H1 (cell line): Measurements from ENCODE around the gene AGAP1. TPM values are rescaled to one million over a fixed set of nuclear protein-coding genes. Genes with fewer than 3 reads are reported as not detected.

Experiments
- CTCF ChIA-PET: fragments of 300-600 bp; sonication (Branson Sonifier 250); formaldehyde crosslinking; loops from one replicate; lab custom pipeline; 2021; ENCODE audit not compliant: partially characterized antibody; lab: Charles Lee
- POLR2A ChIA-PET: fragments of 300-600 bp; sonication (Branson Sonifier 250); formaldehyde crosslinking; loops from one replicate; lab custom pipeline; 2021; ENCODE audit warnings: inconsistent platforms; ENCODE audit not compliant: partially characterized antibody; lab: Charles Lee
- DNase-seq, 2 experiments: peaks; one replicate each; pipeline versions ENCODE4 v3.0.0 to v3.0.0-alpha.2; 2010 to 2022; ENCODE audit warnings: low spot score in 2 of 2, low read depth in 1 of 2, mixed read lengths in 1 of 2
- FAIRE-seq: peaks from 2 replicates; lab custom pipeline; 2011; peaks lifted over from hg19 to GRCh38; lab: Jason Lieb, UNC
- H2AFZ ChIP-seq: 2 replicates; pipeline ENCODE4 v1.8.1; 2012; ENCODE audit warnings: low read length, inconsistent platforms
- H2AK5ac ChIP-seq: 2 replicates; pipeline ENCODE4 v1.6.1; 2013; ENCODE audit warnings: low read depth, low read length
- H2BK120ac ChIP-seq: replicated peaks from 2 replicates; pipeline ENCODE3; 2013; ENCODE audit warnings: low read depth, low read length, inconsistent platforms
- H2BK12ac ChIP-seq: 2 replicates; pipeline ENCODE4 v1.6.1; 2013; ENCODE audit warnings: low read depth, low read length
- H2BK15ac ChIP-seq: 2 replicates; pipeline ENCODE4 v1.6.1; 2013; ENCODE audit warnings: low read length
- H2BK20ac ChIP-seq: 2 replicates; pipeline ENCODE4 v1.6.1; 2013; ENCODE audit warnings: low read length
- H2BK5ac ChIP-seq: 2 replicates; pipeline ENCODE4 v1.6.1; 2013; ENCODE audit warnings: low read depth, low read length
- H3K14ac ChIP-seq: 2 replicates; pipeline ENCODE4 v1.6.1; 2013; ENCODE audit warnings: inconsistent platforms; ENCODE audit not compliant: insufficient read length
- H3K18ac ChIP-seq: 2 replicates; pipeline ENCODE4 v1.6.1; 2013; ENCODE audit warnings: low read length; ENCODE audit errors: extremely low read depth
- H3K23ac ChIP-seq: 2 replicates; pipeline ENCODE4 v1.6.1; 2013; ENCODE audit warnings: inconsistent platforms; ENCODE audit not compliant: insufficient read length
- H3K23me2 ChIP-seq: 2 replicates; pipeline ENCODE4 v1.6.1; 2013; ENCODE audit warnings: low read depth, low read length
- H3K27ac ChIP-seq: 2 replicates; pipeline ENCODE4 v1.6.1; 2011; ENCODE audit warnings: low read depth, low read length, inconsistent platforms
- H3K27me3 ChIP-seq, 4 experiments: replicated peaks in 1 of 4; 1 replicate in 1 of 4; 2 replicates in 3 of 4; pipeline versions ENCODE4 v1.6.1 to v1.8.1; 2011 to 2013; ENCODE audit warnings: low read length in 3 of 4, mild to moderate bottlenecking in 3 of 4, inconsistent platforms in 2 of 4, mixed read lengths in 2 of 4, moderate library complexity in 1 of 4; ENCODE audit not compliant: control insufficient read depth in 3 of 4, insufficient read depth in 3 of 4; ENCODE audit errors: extremely low read depth in 1 of 4
- H3K36me3 ChIP-seq, 4 experiments: 2 replicates each; pipeline versions ENCODE4 v1.6.1 to v1.8.1; 2011 to 2013; ENCODE audit warnings: mild to moderate bottlenecking in 4 of 4, low read length in 3 of 4, moderate library complexity in 2 of 4, control low read depth in 1 of 4, inconsistent platforms in 1 of 4; ENCODE audit not compliant: insufficient read depth in 4 of 4, control insufficient read depth in 2 of 4
- H3K4ac ChIP-seq: replicated peaks from 2 replicates; pipeline ENCODE3; 2013; ENCODE audit warnings: low read length, low read depth, mixed read lengths, inconsistent platforms; ENCODE audit not compliant: insufficient read length
- H3K4me1 ChIP-seq, 4 experiments: replicated peaks in 1 of 4; 1 replicate in 1 of 4; 2 replicates in 3 of 4; pipeline versions ENCODE4 v1.6.1 to v1.8.1; 2011 to 2013; ENCODE audit warnings: low read length in 3 of 4, inconsistent platforms in 2 of 4, mixed read lengths in 1 of 4; ENCODE audit not compliant: insufficient read depth in 4 of 4, control insufficient read depth in 3 of 4
- H3K4me2 ChIP-seq, 2 experiments: 2 replicates each; pipeline versions ENCODE4 v1.6.1 to v1.8.1; 2011 to 2013; ENCODE audit warnings: low read depth in 2 of 2, low read length in 2 of 2, control low read depth in 1 of 2, inconsistent platforms in 1 of 2, mild to moderate bottlenecking in 1 of 2; ENCODE audit not compliant: insufficient read depth in 1 of 2
- H3K4me3 ChIP-seq, 4 experiments: fragments of 200-600, 300-600 bp in 1 of 4; sonication (generic), shearing (Covaris generic), sonication (Bioruptor Twin) in 1 of 4; 2 replicates each; pipeline versions ENCODE4 v1.5.1 to v1.8.1; 2011 to 2016; ENCODE audit warnings: low read length in 4 of 4, low read depth in 3 of 4, control low read depth in 2 of 4, inconsistent platforms in 2 of 4, mild to moderate bottlenecking in 2 of 4, mixed read lengths in 1 of 4, moderate library complexity in 1 of 4; ENCODE audit not compliant: insufficient read depth in 2 of 4; ENCODE audit errors: extremely low read depth in 1 of 4
- H3K56ac ChIP-seq: replicated peaks from 2 replicates; pipeline ENCODE3; 2013; ENCODE audit warnings: low read depth, mild to moderate bottlenecking, mixed read lengths, low read length, inconsistent platforms; ENCODE audit not compliant: insufficient read length
- H3K79me1 ChIP-seq: 2 replicates; pipeline ENCODE4 v1.6.1; 2013; ENCODE audit warnings: low read depth, low read length, control low read depth
- H3K79me2 ChIP-seq, 2 experiments: 2 replicates each; pipeline versions ENCODE4 v1.6.1 to v1.8.1; 2012 to 2013; ENCODE audit warnings: low read length in 2 of 2, mild to moderate bottlenecking in 2 of 2, inconsistent platforms in 1 of 2; ENCODE audit not compliant: insufficient read depth in 2 of 2, control insufficient read depth in 1 of 2
- H3K9ac ChIP-seq, 4 experiments: replicated peaks in 1 of 4; 1 replicate in 1 of 4; 2 replicates in 3 of 4; pipeline versions ENCODE4 v1.6.1 to v1.8.1; 2011 to 2013; ENCODE audit warnings: low read depth in 3 of 4, low read length in 3 of 4, control low read depth in 2 of 4, mild to moderate bottlenecking in 2 of 4, moderate library complexity in 2 of 4, inconsistent platforms in 1 of 4; ENCODE audit errors: extremely low read depth in 1 of 4
- H3K9me3 ChIP-seq, 2 experiments: 2 replicates each; pipeline versions ENCODE4 v1.6.1 to v1.8.1; 2012 to 2013; ENCODE audit warnings: mild to moderate bottlenecking in 2 of 2, moderate library complexity in 2 of 2, control low read depth in 1 of 2, inconsistent platforms in 1 of 2, low read depth in 1 of 2, low read length in 1 of 2, mixed read lengths in 1 of 2; ENCODE audit not compliant: insufficient read depth in 2 of 2
- H4K20me1 ChIP-seq, 2 experiments: replicated peaks in 1 of 2; 2 replicates each; pipeline versions ENCODE3 to v1.8.1; 2011 to 2013; ENCODE audit warnings: inconsistent platforms in 2 of 2, low read length in 2 of 2, mild to moderate bottlenecking in 1 of 2; ENCODE audit not compliant: insufficient read depth in 2 of 2, control insufficient read depth in 1 of 2
- H4K5ac ChIP-seq: 2 replicates; pipeline ENCODE4 v1.6.1; 2013; ENCODE audit warnings: low read length, low read depth, mixed read lengths, inconsistent platforms; ENCODE audit not compliant: insufficient read length
- H4K8ac ChIP-seq: 2 replicates; pipeline ENCODE4 v1.8.0; 2013; ENCODE audit warnings: mild to moderate bottlenecking, moderate library complexity, low read length, inconsistent platforms; ENCODE audit not compliant: insufficient read depth; ENCODE audit errors: extremely low read depth
- H4K91ac ChIP-seq: replicated peaks from 2 replicates; pipeline ENCODE3; 2013; ENCODE audit warnings: low read length, mixed read lengths, inconsistent platforms; ENCODE audit not compliant: insufficient read length
- BCL11A ChIP-seq, 2 experiments: IDR thresholded peaks; one replicate each; pipeline ENCODE4 v1.6.1; 2011; ENCODE audit warnings: low read depth in 2 of 2, low read length in 2 of 2, mild to moderate bottlenecking in 2 of 2
- CHD1 ChIP-seq: IDR thresholded peaks from 2 replicates; pipeline ENCODE4 v1.6.1; 2012; ENCODE audit warnings: low read depth, low read length, improper control_type of control experiment
- EGR1 ChIP-seq: IDR thresholded peaks from 2 replicates; pipeline ENCODE4 v1.6.1; 2011; ENCODE audit warnings: low read depth, low read length, borderline replicate concordance
- HDAC2 ChIP-seq, 2 experiments: fragments of 300-600 bp in 1 of 2; sonication (generic) in 1 of 2; IDR thresholded peaks; 2 replicates each; pipeline ENCODE4 v1.6.1; 2011 to 2012; ENCODE audit warnings: low read depth in 2 of 2, low read length in 2 of 2, mild to moderate bottlenecking in 2 of 2, moderate library complexity in 2 of 2, borderline replicate concordance in 1 of 2, inconsistent platforms in 1 of 2
- HDAC6 ChIP-seq: IDR thresholded peaks from one replicate; pipeline ENCODE4 v1.7.1; 2012; ENCODE audit warnings: low read depth, mild to moderate bottlenecking, inconsistent platforms, low read length, moderate library complexity
- JUND ChIP-seq: IDR thresholded peaks from 2 replicates; pipeline ENCODE4 v1.6.1; 2011; ENCODE audit warnings: mild to moderate bottlenecking, improper control_type of control experiment, low read length
- KDM1A ChIP-seq: fragments of 200-600, 300-600 bp; sonication (generic); IDR thresholded peaks from 2 replicates; pipeline ENCODE4 v1.7.1; 2016; ENCODE audit warnings: mild to moderate bottlenecking, low read length, borderline replicate concordance
- TAF7 ChIP-seq: optimal IDR thresholded peaks from 2 replicates; pipeline ENCODE3; 2011; ENCODE audit warnings: low read depth, mild to moderate bottlenecking, inconsistent platforms, low read length, moderate library complexity, borderline replicate concordance
- WGBS, 2 experiments: shearing (Covaris generic) in 1 of 2; methylation state at CpG; one replicate each; pipeline versions ENCODE4 v1.1.6 to v1.1.7; 2013 to 2015; ENCODE audit warnings: low lambda C conversion rate in 2 of 2, mixed read lengths in 2 of 2, inconsistent platforms in 1 of 2, low coverage in 1 of 2, missing lambda C conversion rate in 1 of 2; ENCODE audit not compliant: insufficient replicate concordance in 2 of 2, insufficient coverage in 1 of 2, insufficient read length in 1 of 2; ENCODE audit errors: extremely low coverage in 1 of 2, missing lambda C conversion rate in 1 of 2; 5-methylcytosine and 5-hydroxymethylcytosine counted together
- polyA plus RNA-seq, 7 experiments: library from polyadenylated mRNA; depleted of rRNA in 3 of 7; stranded (reverse) in 5 of 7; unstranded in 2 of 7; fragments of >200 nt in 5 of 7; fragments of 200-250 nt in 2 of 7; gene quantifications; 1 replicate in 5 of 7; 2 replicates in 1 of 7; 4 replicates in 1 of 7; pipeline versions ENCODE4 v1.2.1 to v1.2.3, GENCODE V29; 2011 to 2013; ENCODE audit warnings: missing spikeins in 2 of 7, mixed read lengths in 2 of 7
- total RNA-seq: library from RNA; stranded (reverse); fragmentation: NEBNext Ultra II Directional; extraction: Animal tissue kit (Norgen Biotek cat#: 25700); gene quantifications from 2 replicates; pipeline ENCODE4 v1.2.1, GENCODE V29; 2021
- TF ChIP-seq, protein P1 (sequence below): IDR thresholded peaks from 2 replicates; pipeline ENCODE4 v1.6.1; 2011; ENCODE audit warnings: low read length, improper control_type of control experiment
- TF ChIP-seq, protein P2 (sequence below): IDR thresholded peaks from 2 replicates; pipeline ENCODE4 v1.6.1; 2012; ENCODE audit warnings: inconsistent platforms

Gene AGAP1
- total and polyA plus RNA-seq, 2 of the 8 experiments (the other 6 are each of a cell fraction or from before 2014, with no cell fraction given): 18.1 to 39.4 TPM

DNA sequence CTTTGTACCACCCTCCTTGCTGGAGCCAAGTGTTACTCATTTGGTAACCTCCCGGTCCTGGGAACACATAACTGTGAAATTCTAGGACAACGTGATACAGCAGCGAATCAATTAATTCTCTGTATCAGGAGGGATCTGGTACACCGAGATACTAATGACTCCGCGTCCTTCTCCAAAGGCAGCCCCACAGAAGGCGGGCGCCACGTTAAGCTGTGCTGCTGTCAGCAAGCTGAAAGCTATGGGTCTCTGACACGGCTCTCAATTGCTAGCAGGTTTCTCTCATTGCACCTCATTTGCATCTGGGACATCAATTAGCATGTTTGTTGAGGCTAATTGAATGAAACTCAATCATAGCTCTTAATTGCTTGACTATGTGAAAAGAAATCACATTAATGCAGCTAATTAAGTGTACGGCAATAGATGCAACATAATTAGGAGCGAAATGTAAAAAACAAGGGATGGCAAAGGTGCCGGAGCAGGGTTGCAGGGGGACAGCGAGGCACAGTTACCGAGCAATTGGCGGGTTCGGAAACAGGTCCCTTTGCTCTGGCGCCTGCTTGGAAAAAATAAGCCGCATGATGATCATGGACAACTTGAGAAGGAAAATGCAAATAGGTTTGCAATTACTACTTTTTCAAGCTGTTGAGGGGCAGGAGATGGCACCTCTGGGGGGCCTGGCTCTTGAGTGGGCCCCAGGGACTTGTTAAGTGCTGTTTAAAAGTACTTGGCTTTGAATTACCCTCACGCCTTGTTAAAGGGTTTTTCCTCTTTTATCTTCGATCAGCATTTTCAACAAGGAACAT is 410.1 kb downstream of the AGAP1 start:
- ChIA-PET CTCF (interaction anchor here (0.6 to 2.4 kb wide), 4 partner anchors 32 to 855 kb away, joined by 3 to 7 read pairs (median 4); no protein-coding TSS in a partner anchor), POLR2A (no interaction called here)
- peaks cover 0 to 3% (median 0%) of the 10 kb centered on the region in 4 experiments; a peak in 1 of 8 replicates for H3K36me3 ChIP-seq
- H3K4me1 ChIP-seq: peaks cover 2 to 7% (median 4%) of the 10 kb centered on the region in 4 experiments; a peak in 5 of 7 replicates
- H4K20me1 ChIP-seq: peaks cover 0 to 2% of the 10 kb centered on the region in 2 experiments
- no peaks in the 10 kb centered on the region for H3K79me2 ChIP-seq
- H2AFZ ChIP-seq: no peak overlapping the region
- H4K8ac ChIP-seq: no peak overlapping the region
- H3K14ac ChIP-seq: no peak overlapping the region
- no peak overlapping the region for H3K27ac ChIP-seq
- H3K79me1 ChIP-seq: no peaks in the 10 kb centered on the region
- no peaks in the 10 kb centered on the region for H3K9me3 ChIP-seq
- no peak overlapping the region for H2BK12ac ChIP-seq
- no peaks in the 10 kb centered on the region for H3K23me2 ChIP-seq
- H2BK20ac ChIP-seq: no peak overlapping the region
- H3K27me3 ChIP-seq: no peaks in the 10 kb centered on the region; a peak in 1 of 7 replicates
- H2BK15ac ChIP-seq: no peak overlapping the region
- no peak overlapping the region for H4K5ac ChIP-seq
- no peak overlapping the region for H2BK5ac ChIP-seq
- H3K23ac ChIP-seq: no peak overlapping the region
- no peak overlapping the region for H3K56ac ChIP-seq
- 77% methylated on average over 21 of the region's 21 CpGs; no CpG with 5 or more reads in 1 of the 2 experiments for WGBS, 2 experiments
- no peak overlapping the region for H2AK5ac ChIP-seq
- DNase-seq (no peak), FAIRE-seq (peak; percentile 32)
- H3K4me3 ChIP-seq: no peak overlapping the region
- H3K18ac ChIP-seq: no peak overlapping the region
- H4K91ac ChIP-seq: no peak overlapping the region
- no peak overlapping the region for H2BK120ac ChIP-seq
- no peak overlapping the region for H3K4me2 ChIP-seq
- H3K9ac ChIP-seq: no peak overlapping the region
- no peak overlapping the region for H3K4ac ChIP-seq
- no peak for TF ChIP-seq BCL11A (IDR thresholded peaks at IDR 0.05; ENCODE audit: low read depth in 2 of 2, low read length in 2 of 2)
- TF ChIP-seq, protein P1, sequence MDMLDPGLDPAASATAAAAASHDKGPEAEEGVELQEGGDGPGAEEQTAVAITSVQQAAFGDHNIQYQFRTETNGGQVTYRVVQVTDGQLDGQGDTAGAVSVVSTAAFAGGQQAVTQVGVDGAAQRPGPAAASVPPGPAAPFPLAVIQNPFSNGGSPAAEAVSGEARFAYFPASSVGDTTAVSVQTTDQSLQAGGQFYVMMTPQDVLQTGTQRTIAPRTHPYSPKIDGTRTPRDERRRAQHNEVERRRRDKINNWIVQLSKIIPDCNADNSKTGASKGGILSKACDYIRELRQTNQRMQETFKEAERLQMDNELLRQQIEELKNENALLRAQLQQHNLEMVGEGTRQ: no peak
- TF ChIP-seq, protein P2, sequence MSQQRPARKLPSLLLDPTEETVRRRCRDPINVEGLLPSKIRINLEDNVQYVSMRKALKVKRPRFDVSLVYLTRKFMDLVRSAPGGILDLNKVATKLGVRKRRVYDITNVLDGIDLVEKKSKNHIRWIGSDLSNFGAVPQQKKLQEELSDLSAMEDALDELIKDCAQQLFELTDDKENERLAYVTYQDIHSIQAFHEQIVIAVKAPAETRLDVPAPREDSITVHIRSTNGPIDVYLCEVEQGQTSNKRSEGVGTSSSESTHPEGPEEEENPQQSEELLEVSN: no peak
- TF ChIP-seq EGR1: no peak
- TF ChIP-seq HDAC2 (IDR thresholded peaks at IDR 0.05; ENCODE audit: borderline replicate concordance in 1 of 2, low read depth in 2 of 2, low read length in 2 of 2): no peak
- no peak for TF ChIP-seq JUND
- TF ChIP-seq KDM1A: no peak
- no peak for TF ChIP-seq TAF7
- TF ChIP-seq HDAC6: no peak
- TF ChIP-seq CHD1: no peak
